ENCODE measurements around the gene DENND1A.

DNA sequence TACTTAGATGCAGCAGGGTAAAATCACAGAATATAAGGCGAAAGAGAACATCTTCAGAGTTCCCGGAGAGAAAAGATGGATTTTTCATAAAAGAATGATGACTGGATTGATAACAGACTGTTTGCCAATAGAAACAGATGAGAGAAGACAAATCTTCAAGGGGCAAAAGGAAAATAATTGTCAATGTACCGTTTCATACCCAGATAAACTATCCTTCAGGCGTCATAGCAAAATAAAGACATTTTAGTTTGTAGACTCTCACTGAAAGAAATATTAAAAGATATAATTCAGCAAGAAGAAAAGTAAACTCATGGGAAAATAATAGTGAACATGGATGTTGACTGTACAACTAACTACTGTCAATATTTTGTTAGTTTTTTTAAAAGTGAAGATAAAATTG, 399.7 kb downstream of the DENND1A start:
- TF ChIP-seq, protein P1, sequence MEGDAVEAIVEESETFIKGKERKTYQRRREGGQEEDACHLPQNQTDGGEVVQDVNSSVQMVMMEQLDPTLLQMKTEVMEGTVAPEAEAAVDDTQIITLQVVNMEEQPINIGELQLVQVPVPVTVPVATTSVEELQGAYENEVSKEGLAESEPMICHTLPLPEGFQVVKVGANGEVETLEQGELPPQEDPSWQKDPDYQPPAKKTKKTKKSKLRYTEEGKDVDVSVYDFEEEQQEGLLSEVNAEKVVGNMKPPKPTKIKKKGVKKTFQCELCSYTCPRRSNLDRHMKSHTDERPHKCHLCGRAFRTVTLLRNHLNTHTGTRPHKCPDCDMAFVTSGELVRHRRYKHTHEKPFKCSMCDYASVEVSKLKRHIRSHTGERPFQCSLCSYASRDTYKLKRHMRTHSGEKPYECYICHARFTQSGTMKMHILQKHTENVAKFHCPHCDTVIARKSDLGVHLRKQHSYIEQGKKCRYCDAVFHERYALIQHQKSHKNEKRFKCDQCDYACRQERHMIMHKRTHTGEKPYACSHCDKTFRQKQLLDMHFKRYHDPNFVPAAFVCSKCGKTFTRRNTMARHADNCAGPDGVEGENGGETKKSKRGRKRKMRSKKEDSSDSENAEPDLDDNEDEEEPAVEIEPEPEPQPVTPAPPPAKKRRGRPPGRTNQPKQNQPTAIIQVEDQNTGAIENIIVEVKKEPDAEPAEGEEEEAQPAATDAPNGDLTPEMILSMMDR (IDR thresholded peaks at IDR 0.05), result no peak
- no peak for TF ChIP-seq POLR2AphosphoS5 (IDR thresholded peaks at IDR 0.05)
- TF ChIP-seq POLR2A (IDR thresholded peaks at IDR 0.05), result no peak
- TF ChIP-seq EP300 (IDR thresholded peaks at IDR 0.05), result no peak
